ENCODE measurements around the gene DARS1.

Gene DARS1

GRCh38 chr2:135875491-135876065, 109.8 kb downstream of the DARS1 start:
- DNase-seq = peak; percentile 26

- DNase-seq = no peak
Observed at GRCh38 chr2:135874777-135875365, 110.6 kb downstream of the DARS1 start.

GRCh38 chr2:135870571-135870970, 114.9 kb downstream of the DARS1 start:
- no peak for DNase-seq

- DNase-seq = no peak
Observed at GRCh38 chr2:135863233-135863632, 122.2 kb downstream of the DARS1 start.

- DNase-seq = no peak
Observed at GRCh38 chr2:135862718-135863117, 122.7 kb downstream of the DARS1 start.
